ENCODE measurements around the gene PDE2A. TPM values are rescaled to one million over a fixed set of nuclear protein-coding genes. Genes with fewer than 3 reads are reported as not detected.

PDE2A gene
- total and polyA plus RNA-seq, 2 of the 4 experiments (the other 2 are of a cell fraction) = 0.02 TPM; not detected in 1

DNA sequence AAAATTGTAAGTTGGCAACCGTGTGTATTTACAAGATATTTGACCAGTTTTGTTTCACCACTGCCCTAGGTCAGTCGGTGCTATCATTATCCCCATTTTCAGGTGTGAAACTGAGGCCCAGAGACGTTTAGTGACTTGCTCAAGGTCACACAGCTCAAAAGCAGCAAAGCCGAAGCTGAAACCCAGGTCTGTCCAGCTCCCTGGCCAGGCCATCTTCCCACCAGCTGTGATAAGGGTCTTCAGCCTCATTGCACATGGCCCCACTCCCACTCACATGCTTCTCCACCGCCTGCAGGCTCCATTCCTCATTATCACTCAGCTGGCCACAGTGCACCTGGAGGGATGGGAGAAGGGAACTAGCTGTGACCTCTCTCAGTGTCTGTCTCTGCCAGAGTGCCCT lies 83.2 kb downstream of the PDE2A start:
- Histone ChIP-seq H4K5ac (ENCODE audit: low read depth, low read length) (no peak overlapping the region), H3K56ac (ENCODE audit: extremely low read depth, insufficient read depth, low read length) (no peak overlapping the region), H3K4ac (ENCODE audit: low read depth, low read length) (no peak overlapping the region), H3K14ac (replicated peaks; ENCODE audit: low read depth, low read length) (no peak overlapping the region), H3K36me3 (ENCODE audit: control insufficient read depth, insufficient read depth, low read length) (no peaks in the 10 kb centered on the region), H4K8ac (ENCODE audit: low read depth in 2 of 2, low read length in 2 of 2) (no peak overlapping the region), H3K4me1 (ENCODE audit: control insufficient read depth, insufficient read depth, low read length) (no peaks in the 10 kb centered on the region), H3K18ac (ENCODE audit: low read depth, low read length) (no peak overlapping the region), H3K27me3 (ENCODE audit: control insufficient read depth, insufficient read depth, low read length) (peaks cover 99% of the 10 kb centered on the region), H2AK5ac (ENCODE audit: low read depth, low read length) (no peak overlapping the region), H3K4me3 (ENCODE audit: insufficient read depth, low read depth, low read length) (no peak overlapping the region), H2BK15ac (ENCODE audit: low read depth, low read length) (no peak overlapping the region), H3K9ac (ENCODE audit: low read depth, low read length) (no peak overlapping the region), H3K4me2 (ENCODE audit: low read depth, low read length) (no peak overlapping the region), H3K9me3 (ENCODE audit: control insufficient read depth, insufficient read depth, low read length) (no peaks in the 10 kb centered on the region), H4K20me1 (ENCODE audit: insufficient read depth, low read length) (peaks cover 7% of the 10 kb centered on the region; the same call in 1 of the 2 replicates), H2BK5ac (ENCODE audit: low read depth, low read length, poor library complexity, severe bottlenecking) (no peak overlapping the region), H2AK9ac (replicated peaks; ENCODE audit: low read depth, low read length, poor library complexity) (no peak overlapping the region), H4K91ac (ENCODE audit: insufficient read depth, low read depth, low read length) (no peak overlapping the region), H3K9me1 (ENCODE audit: insufficient read depth, low read length) (no peaks in the 10 kb centered on the region), H2BK20ac (ENCODE audit: low read depth, low read length) (no peak overlapping the region), H3K27ac (ENCODE audit: insufficient read depth, low read length) (no peak overlapping the region), H3K23ac (ENCODE audit: low read depth, low read length) (no peak overlapping the region), H2BK120ac (ENCODE audit: low read depth, low read length) (no peak overlapping the region), H2AFZ (replicated peaks; ENCODE audit: low read length, poor library complexity) (no peak overlapping the region), H3K79me1 (ENCODE audit: low read depth in 1 of 2, low read length in 2 of 2) (no peaks in the 10 kb centered on the region)
- no peak for TF ChIP-seq MXI1 (IDR thresholded peaks at IDR 0.05; ENCODE audit: borderline replicate concordance, low read depth, low read length)
- TF ChIP-seq CEBPB (IDR thresholded peaks at IDR 0.05; ENCODE audit: low read depth, low read length) = no peak
- no peak for TF ChIP-seq RCOR1 (IDR thresholded peaks at IDR 0.05; ENCODE audit: insufficient replicate concordance, low read length)
- TF ChIP-seq RFX5 (IDR thresholded peaks at IDR 0.05; ENCODE audit: low read depth, low read length) = no peak
- TF ChIP-seq NFE2L2 (IDR thresholded peaks at IDR 0.05; ENCODE audit: low read depth, low read length) = no peak
- TF ChIP-seq, protein P1, sequence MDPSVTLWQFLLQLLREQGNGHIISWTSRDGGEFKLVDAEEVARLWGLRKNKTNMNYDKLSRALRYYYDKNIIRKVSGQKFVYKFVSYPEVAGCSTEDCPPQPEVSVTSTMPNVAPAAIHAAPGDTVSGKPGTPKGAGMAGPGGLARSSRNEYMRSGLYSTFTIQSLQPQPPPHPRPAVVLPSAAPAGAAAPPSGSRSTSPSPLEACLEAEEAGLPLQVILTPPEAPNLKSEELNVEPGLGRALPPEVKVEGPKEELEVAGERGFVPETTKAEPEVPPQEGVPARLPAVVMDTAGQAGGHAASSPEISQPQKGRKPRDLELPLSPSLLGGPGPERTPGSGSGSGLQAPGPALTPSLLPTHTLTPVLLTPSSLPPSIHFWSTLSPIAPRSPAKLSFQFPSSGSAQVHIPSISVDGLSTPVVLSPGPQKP (IDR thresholded peaks at IDR 0.05; ENCODE audit: borderline replicate concordance, low read depth, low read length) = no peak
- no peak for TF ChIP-seq CHD1 (IDR thresholded peaks at IDR 0.05; ENCODE audit: low read depth, low read length)
- TF ChIP-seq, protein P2, sequence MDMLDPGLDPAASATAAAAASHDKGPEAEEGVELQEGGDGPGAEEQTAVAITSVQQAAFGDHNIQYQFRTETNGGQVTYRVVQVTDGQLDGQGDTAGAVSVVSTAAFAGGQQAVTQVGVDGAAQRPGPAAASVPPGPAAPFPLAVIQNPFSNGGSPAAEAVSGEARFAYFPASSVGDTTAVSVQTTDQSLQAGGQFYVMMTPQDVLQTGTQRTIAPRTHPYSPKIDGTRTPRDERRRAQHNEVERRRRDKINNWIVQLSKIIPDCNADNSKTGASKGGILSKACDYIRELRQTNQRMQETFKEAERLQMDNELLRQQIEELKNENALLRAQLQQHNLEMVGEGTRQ (IDR thresholded peaks at IDR 0.05; ENCODE audit: low read depth, low read length) = no peak
- no peak for TF ChIP-seq MAZ (IDR thresholded peaks at IDR 0.05; ENCODE audit: borderline replicate concordance, low read depth, low read length)
- TF ChIP-seq RAD21 (IDR thresholded peaks at IDR 0.05; ENCODE audit: low read length) = no peak
- TF ChIP-seq POLR2A (IDR thresholded peaks at IDR 0.05; ENCODE audit: low read depth, low read length) = no peak
- no peak for TF ChIP-seq FOS (IDR thresholded peaks at IDR 0.05; ENCODE audit: low read depth, low read length)
- no peak for TF ChIP-seq MAFK (IDR thresholded peaks at IDR 0.05; ENCODE audit: low read depth, low read length)
- no peak for TF ChIP-seq SMC3 (IDR thresholded peaks at IDR 0.05; ENCODE audit: low read depth, low read length)
- BruUV-seq (replicated peaks) = no TSS peak
- dilution Hi-C loops (cut with HindIII; ENCODE audit: low sequenced_read_pairs, unreplicated experiment) (no loop called here), intact Hi-C loops (cut with micrococcal nuclease) (no loop called here), in situ Hi-C loops (cut with MboI; ENCODE audit: low sequenced_read_pairs) (no loop called here)
- DNase-seq = no peak
- POLR2A ChIA-PET (ENCODE audit: unreplicated experiment) = no interaction called here
- ATAC-seq (ENCODE audit: low read depth) = no peak
- CTCF ChIA-PET = interaction anchor here (1.0 to 1.1 kb wide), 3 partner anchors 8 to 120 kb away, joined by 3 to 4 read pairs (median 3); no protein-coding TSS in a partner anchor
- 20% methylated on average over 2 of the region's 5 CpGs; no CpG with 5 or more reads in 1 of the 2 experiments for WGBS, 2 experiments (ENCODE audit: extremely low coverage in 2 of 2, insufficient read length in 1 of 2)

All from IMR-90 (cell line).